Stimulated activated CD8-positive, alpha-beta memory T cell treated with anti-CD3 and anti-CD28 coated beads, Interleukin-12 subunit alpha, Interleukin-12 subunit beta, amount 100 ng/mL, for 24 hours (primary cell): ENCODE results near the gene SLC38A4.

ENCODE experiments used
- DNase-seq: peaks from one replicate; pipeline ENCODE4 v3.0.0-alpha.2; 2020; ENCODE audit errors: extremely low read depth

The SLC38A4 gene

DNA sequence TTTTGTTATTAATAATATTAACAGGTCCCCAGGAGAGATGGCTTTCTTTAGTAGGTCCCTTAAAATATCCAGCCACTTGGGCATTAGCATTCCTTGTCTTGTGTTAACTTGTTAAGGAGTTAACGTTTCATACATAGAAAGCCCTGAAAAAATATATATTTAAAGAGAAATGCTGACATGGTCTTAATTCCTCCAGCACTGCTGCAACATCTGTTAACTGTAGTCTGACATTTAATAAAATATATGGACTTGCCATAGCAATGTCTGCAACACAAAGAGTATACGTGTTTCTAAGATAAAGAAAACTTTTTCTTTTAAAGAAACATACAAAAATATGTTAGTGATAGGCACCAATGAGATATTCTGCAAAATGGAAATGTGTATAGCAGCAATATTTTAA is 10.0 kb downstream of the SLC38A4 start:
- DNase-seq, result no peak

DNA sequence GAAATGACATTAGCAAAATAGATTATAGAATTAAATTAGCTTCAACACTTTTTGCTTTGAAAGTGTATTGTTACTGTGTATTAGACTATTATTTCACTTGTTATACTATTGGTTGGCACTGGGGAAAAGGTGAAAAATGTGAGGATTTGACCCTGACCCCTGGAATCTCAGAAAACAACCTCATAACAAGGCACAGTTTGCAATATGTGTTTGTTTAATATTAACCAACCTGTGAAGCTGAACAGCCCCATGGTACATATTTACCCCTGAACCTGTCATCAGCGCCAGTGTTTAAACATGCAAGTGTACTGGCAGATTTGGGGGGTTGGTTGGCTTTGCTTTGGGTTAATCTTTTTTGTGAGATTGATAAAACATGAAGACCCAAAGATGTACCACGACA is 11.7 kb downstream of the SLC38A4 start:
- no peak for DNase-seq

DNA sequence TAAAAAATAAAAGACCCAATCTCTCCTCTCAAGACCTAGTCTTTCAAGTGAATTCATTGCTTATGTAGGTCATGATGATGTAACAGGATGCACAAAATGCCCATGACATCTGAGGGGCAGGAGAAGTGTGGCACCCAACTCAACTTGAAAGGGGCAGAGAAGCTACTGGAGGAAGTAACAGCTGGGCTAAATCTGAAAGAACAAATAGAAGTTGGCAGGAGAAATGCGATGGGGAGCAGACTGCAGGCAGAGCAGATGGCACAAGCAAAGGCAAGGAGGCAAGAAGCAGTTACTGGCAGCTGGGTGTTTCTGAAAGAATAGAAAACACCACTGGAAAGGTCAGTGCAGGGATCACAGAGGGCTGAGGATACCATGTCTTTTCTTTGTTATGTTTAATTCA is 14.6 kb downstream of the SLC38A4 start:
- no peak for DNase-seq

DNA sequence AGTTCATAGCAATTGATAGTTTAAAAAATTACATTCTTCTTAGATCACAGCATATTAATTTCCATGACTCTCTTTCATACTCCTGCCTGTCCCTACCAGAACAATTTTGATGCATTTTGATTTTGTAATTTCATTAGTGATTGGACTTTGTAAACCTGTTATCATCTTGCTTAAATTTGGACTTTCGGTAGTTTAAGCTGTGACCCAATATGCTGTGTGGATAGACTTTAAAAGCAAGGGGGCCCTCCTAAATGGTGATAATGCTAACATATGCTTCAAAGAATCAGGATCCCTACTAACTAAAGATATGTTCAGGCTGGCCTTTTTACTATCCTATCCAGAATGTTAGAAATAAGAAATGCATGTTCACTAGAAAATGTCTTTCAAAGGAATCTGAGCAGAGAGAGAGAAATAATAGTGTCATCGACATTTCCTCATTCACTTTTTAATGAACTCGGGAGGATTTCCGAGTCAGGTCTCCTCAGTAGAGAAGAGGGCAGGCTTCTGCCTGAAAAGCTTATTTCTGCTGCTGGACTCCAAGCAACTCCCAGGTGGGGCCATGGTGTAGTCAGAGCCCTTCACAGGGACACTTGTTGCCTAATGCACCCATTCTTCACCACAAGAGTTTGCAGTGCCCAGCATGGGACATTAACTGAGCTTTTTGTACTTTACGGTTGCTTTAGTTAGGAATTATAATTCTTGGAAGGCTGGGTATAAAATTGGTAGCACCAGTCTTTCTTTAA is 16.7 kb downstream of the SLC38A4 start:
- no peak for DNase-seq

DNA sequence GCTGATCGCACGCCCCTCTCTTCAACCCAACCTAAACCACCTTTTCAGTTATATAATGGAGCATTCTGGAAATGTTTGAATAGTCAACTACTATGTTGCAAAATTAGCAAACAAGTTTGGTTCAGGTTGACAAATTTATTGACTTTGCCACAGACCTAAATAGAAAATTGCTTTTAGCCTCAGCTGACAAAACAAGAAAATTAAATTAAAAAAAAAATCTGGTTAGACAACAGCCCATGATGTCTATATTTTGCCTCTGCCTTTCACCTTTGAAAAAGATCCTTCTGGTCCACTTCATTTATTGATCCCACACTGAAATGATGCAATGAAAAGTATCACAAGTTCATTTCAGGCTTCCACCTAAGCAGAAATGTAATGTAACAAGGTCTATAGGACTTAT is 17.5 kb downstream of the SLC38A4 start:
- DNase-seq, result no peak

DNA sequence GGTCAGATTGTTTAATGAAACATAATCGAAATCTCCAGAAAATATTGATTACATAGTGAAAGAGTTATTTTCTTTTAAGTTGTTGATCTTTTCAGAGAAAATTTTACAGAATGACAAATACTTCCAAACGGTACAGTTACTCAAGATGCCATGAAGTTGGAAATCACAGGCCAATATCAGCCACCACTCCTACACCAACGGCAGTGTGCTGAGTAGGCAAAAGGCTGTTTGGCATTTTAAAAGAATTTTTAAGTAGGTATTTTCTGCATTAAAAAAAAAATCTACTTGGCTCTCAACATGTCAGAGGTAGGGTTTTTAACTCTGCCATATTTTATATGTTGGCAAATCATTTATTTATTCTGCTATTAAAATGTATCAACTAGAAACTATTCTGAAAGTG is 21.7 kb downstream of the SLC38A4 start:
- no peak for DNase-seq

DNA sequence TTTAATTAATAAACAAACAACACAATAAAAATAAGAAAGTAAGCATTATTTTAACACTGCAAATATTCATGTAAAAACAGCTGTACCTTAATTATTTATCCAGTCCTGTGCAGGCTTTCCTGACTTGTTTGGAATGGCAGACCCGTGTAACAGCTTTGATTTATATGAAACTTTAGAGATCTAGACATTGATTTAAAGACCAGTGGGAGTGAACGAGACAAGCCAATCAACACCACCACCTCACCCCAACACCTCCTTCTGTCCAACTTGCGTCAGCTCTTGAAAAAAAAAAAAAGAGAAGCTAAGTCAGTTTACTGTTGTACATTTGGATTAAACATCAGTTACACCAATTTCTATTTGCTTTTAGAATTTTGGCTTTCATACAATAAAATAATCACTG is 22.3 kb downstream of the SLC38A4 start:
- DNase-seq, result no peak

DNA sequence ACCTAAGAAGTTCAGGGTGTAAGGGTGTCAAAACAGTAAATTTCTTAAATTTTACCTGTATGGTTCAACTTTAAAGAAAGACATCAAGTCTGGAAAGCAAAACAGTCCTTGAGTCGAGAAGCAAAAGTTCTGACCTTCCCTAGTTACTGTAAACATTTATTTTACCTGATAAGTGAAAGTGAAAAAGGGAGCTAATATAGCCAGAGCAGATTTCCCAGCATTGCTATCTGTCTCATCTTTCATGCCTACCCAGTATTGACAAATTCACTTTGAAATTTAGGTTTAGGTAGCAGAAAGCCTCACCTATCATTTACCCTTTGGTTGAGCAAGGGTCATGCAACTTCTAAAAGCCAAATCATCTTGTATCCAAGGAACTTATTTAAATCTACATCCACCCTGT is 24.5 kb downstream of the SLC38A4 start:
- DNase-seq, result no peak

DNA sequence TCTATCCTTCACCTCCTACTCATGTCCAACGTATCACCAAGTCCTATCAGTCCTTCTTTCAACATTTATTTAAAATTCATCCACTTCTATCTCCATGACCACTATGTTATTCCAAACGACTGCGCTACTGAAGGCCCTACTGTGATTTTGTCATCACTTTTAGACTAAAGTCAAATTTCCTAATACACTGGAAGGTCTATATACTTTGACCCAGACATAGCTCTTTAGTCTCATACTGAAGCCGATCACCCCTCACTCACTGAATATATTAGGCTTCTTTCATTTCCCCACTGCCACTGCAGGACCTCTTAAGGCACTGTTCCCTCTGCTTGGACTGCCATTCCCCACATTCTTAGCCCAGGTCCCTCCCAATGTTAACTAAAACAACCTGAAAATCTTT is 25.6 kb downstream of the SLC38A4 start:
- no peak for DNase-seq

DNA sequence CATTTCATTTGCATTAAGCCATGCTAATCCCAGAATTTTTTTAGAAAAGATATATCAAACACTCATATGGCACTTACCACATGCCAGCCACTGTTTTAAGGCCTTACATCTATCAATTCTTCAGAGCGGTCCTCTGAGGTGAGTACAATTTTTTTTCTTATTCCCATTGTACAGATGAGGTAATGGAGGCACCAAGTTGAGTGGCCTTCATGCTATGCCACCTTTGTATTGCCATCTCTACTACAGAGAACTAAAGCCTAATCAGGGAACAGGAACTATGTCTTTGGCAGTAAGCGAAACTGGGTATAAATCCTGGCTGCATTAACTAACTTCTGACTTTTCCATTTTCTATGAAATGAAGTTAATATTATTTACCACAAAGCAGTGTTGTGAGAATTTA is 27.1 kb downstream of the SLC38A4 start:
- DNase-seq, result no peak

DNA sequence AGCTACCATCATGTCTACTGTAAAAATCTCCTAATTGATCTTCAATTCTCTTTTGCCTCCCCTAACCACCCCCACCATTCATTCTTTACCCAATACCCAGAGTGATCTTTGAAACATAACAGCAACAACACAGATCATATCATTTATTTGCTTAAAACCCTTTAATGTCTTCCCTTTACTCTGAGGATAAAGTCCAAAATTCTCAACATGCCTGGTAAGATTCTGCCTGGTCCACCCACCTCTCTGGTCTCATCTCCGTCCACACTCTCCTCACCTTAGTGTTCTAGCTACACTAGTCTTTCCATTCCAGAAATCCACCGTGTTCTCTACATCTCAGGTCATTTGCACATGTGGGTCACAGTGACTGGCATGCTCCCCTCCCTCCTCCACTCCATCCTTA is 27.7 kb downstream of the SLC38A4 start:
- no peak for DNase-seq

DNA sequence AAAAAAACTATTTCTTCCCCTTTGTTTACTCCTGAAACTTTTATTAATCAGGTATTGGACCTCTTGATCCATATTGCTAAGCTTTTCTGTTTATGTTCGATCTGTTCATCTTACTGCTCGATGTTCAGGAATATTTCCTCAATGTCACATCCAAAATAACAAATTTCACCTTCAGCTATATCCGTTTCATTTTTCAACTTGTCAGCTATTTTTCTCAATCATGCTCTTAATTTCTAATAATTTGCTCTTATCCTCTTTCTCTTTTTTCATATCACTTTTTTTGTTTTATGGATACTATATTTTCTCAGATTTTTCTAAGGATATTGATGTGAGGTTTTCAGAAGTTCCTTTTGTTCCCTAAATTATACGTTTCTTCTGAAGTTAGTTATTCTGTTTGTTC is 29.8 kb downstream of the SLC38A4 start:
- no peak for DNase-seq

DNA sequence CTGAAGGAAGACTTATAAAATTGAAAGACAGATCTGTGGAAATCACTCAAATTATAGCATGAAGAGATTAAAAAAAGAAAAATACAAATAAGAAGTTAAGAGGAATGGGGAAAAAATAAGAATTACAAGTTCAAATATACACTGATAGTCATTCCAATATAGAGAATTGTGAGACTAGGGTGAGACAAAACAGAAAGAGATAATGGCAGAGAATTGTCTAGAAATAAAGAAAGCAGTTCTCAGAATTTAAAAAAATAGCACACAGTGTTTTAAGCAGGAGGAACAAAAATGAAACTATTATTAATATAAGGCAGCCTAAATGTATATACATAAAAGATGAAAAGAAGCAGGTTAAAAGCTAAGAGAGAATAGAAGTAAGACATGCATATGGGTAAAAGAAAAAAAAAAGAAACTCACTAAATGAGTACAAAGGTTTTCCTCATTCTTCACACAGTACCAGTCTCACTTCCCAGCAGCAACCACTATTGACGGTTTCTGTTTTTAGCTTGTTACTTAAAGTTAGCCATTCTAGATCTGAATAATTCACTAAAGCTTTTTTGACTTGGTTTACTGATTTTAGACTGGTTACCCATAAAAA is 31.1 kb downstream of the SLC38A4 start:
- DNase-seq, result no peak

DNA sequence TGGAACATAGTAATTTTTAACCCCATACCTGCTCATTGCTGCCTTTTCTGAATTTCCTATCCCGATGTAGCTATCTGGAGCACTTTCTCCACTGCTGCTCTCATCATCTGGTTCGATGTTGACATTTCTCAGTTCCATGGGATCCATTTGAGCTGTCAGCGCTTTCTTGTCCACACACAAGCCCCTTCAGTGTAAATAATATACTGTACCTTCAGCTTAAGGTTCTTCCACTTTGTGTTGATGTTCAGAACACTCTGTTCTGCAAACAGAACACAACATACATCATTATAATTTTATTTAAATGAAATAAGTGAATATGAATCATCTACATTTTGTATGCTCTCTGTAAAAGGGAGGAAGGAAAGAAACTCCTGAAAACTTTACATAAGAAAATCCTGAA is 32.9 kb downstream of the SLC38A4 start:
- no peak for DNase-seq

DNA sequence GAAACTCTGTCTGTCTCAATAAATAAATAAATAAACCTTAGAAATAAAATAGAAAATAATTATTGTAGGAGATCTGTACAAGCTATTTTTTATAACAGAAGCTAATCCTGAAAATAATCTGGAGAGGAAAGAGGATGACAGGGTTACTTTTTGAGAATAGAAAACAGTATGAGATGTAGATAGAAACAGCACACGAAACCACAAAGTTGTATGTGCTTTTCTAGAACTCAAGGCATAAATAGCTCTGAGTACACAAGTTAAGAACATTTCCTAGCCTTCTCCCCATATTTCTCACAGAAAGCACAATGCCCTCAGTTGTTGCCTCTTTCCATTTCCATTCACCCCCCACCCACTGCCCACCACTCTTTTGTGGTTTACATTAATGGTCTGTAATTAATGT is 35.7 kb downstream of the SLC38A4 start:
- DNase-seq, result no peak

DNA sequence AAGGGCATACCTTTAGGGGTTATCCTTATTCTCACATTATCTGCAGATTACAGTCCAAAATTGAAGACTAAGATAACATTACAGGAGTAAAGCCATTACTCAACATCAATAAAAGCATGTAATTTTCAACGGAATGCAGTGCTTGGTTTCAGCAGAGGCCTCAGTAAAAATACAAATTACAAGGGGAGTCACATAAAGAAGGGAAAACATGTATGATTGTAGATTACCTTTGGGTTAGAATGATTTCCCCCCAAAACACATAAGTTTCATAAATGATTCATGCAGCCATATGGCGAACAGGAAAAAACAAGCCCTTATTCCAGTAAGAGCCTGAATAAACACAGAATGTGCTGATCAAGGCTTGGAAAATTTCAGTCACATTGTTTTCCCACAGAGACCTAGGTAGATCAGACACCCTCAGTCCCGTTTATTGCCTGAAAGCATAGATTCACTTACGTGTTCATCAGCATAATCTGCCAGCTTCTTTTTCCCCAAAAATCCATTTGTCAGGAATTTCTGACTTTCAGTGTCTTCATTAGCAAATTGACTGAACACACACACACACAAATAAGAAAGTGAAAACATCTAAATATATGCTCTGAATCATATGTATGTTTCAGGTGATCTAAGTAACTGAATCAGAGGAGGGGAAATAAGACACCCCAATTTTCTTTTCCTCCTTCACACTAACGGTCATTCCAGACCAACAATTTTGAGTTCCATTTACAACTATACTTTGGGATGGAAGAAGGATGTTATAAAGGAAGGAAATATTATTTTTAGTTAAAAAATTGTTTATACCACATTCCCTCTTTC is 37.5 kb downstream of the SLC38A4 start:
- no peak for DNase-seq

DNA sequence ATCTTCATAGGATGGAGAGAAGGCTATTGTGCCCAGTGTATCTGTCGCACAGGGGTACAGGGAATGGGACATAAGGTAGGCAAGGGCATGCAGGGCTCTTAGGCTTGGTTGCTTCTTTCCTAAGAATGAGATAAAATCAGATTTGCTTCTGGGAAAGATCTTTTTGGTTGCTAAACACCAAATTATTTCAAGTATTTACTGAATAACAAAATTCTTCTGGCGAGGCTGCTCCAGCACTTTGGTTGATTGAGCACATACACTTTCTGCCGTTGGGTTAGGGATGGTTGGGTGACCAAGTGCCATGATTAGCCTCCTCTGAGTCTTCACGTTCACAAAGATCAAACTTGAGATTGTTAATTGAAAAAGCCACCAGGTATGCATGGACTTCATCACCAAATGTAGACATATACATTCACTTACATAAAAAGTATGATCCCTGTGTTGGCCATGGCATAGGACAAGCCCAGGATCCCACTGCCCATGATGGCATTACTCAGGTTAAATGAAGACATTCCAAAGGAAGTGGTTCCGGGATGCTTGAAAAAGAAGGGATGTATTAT is 38.2 kb downstream of the SLC38A4 start:
- no peak for DNase-seq

DNA sequence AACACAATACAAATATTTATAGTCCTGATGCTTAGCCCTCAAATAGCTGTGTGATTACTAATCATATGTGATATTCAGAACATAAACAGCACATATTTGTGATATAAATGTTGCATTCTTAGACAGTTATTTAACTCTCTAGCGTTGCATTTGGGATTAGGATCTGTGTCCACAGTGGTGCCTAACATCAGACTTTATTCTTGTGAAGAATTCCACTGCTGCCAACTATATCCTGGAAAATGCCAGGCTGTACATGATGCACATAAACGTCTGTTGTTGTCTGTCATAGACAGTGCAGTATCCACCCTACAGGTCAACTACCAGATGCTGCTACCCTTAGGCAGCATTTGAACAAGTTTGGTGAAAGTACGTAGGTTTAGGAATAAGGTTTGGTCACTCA is 39.0 kb downstream of the SLC38A4 start:
- no peak for DNase-seq

DNA sequence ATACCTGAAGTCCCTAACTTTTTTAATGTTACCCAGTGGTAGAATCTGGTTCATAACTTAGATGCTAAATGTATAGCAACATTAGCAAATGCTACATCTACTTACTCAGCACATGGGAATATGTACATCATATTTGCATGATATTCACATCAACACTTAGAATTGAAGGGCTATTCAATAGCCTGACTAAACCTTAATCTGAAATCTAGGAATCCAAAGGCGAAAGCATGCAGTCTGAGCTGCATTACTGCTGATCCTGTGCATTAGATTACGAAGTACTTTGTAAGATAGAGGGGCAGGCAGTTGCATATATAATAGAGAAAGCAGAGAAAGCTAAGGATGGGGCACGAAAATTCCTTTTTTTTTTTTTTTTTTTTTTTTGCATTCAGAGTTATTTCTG is 40.4 kb downstream of the SLC38A4 start:
- DNase-seq, result no peak

DNA sequence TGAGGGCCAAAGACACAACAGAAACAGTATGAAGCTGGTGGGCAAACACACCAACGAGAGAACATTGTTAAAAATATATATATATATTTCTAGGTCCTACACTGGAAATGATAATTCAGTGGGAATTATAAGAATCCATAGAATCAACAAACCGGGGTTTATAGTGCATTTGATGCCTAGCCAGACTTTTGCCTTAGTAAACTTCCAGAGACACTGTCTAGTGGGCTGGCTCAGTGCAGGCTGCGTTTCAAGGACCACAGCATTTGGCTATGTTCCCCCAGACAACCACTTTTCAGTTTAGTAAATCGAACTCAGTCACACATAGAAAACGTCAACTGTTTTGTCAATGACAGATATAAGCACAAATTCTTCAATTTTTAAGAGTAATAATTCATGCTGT is 41.9 kb downstream of the SLC38A4 start:
- no peak for DNase-seq

DNA sequence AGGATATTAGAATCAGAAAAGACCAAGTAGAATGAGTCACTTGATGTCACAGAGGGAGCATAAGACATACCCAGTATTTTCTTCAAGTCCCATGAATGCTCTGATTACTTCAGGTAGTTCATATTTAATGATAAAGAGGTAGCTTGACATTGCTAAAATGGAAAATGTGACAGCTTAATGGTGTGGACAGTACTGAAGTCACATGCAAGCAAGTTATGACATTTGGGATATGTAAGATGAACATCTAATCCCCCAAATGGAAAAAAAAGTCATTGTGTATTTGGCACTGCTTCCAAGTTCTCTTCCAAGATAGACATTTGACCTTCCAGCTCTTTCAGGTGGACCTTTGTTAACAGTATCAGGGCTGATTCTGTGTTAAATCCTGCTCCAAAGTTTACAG is 45.9 kb downstream of the SLC38A4 start:
- no peak for DNase-seq

DNA sequence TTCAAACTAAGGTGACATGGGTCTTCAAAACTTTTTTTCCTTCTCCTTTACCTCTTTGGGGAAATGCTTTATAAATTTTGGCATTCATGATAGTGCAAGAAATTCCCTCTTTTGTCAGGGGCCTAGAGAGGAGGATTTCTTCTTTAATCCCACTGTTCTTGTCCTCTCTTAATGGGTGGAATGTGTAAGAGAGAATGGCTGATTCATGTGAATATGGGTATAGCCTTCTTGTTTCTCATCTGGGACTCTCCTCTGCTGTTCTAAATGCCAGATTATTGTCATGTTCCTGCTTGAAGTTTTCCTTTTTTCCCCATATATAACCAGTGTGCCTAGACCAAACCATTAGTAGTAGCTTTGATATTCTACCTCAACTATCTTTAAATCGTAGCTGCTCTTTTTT is 46.7 kb downstream of the SLC38A4 start:
- no peak for DNase-seq

DNA sequence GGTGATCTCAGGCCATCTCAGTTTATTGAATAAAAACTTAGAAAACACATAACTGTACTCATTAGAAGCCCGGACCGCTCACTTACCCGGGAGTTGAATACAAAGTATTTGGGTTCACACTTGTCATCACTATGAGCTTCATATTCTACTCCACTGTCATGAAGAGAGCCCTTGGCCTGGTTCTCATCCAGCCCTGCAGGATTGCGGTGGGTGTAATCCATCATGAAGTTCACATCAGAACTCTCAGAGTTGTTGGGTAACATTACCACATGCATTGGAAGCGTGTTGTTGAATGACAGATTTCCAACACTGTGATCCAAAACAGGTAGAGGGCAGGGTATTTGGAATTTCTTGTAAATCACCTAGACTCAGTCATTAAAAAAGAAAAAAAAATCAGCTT is 47.4 kb downstream of the SLC38A4 start:
- DNase-seq, result no peak
